Progenitor cell of endocrine pancreas (in vitro differentiated cells): ENCODE measurements around the gene LIMD2. TPM values are rescaled to one million over a fixed set of nuclear protein-coding genes. Genes with fewer than 3 reads are reported as not detected.

ENCODE experiments used
- DNase-seq: peaks from one replicate; pipeline ENCODE4 v3.0.0; 2021; ENCODE audit warnings: low spot score; ENCODE audit not compliant: unreplicated experiment
- H3K27ac Mint-ChIP-seq: 2 replicates; pipeline ENCODE4 v1.8.0; 2021; ENCODE audit warnings: mild to moderate bottlenecking, moderate library complexity, mixed read lengths
- H3K27me3 Mint-ChIP-seq: 2 replicates; pipeline ENCODE4 v1.8.0; 2021; ENCODE audit warnings: mixed read lengths
- H3K36me3 Mint-ChIP-seq: 2 replicates; pipeline ENCODE4 v1.8.0; 2022; ENCODE audit warnings: mixed read lengths; ENCODE audit not compliant: insufficient read depth
- H3K4me1 Mint-ChIP-seq: 2 replicates; pipeline ENCODE4 v1.8.0; 2021; ENCODE audit warnings: low read depth, mixed read lengths
- H3K4me3 Mint-ChIP-seq: 2 replicates; pipeline ENCODE4 v1.8.0; 2021; ENCODE audit warnings: low read depth, mild to moderate bottlenecking, moderate library complexity, mixed read lengths
- H3K9me3 Mint-ChIP-seq: 2 replicates; pipeline ENCODE4 v1.8.0; 2021; ENCODE audit warnings: low read depth, mixed read lengths
- CTCF ChIP-seq: fragments of 200-600 bp; sonication (generic); IDR thresholded peaks from one replicate; pipeline ENCODE4 v1.5.0; 2021; ENCODE audit warnings: antibody characterized with exemption, mild to moderate bottlenecking; ENCODE audit not compliant: unreplicated experiment
- total RNA-seq: library from RNA; stranded (reverse); gene quantifications from 2 replicates; pipeline ENCODE4 v1.2.1, GENCODE V29; 2021

Gene LIMD2
- total RNA-seq, 1 donor from 2014 or later, result 113 TPM

- H3K9me3 Mint-ChIP-seq, result no peaks in the 10 kb centered on the region
- H3K4me3 Mint-ChIP-seq, result no peak overlapping the region
- DNase-seq, result no peak
- peaks cover 14% of the 10 kb centered on the region for H3K36me3 Mint-ChIP-seq
- peaks cover 6% of the 10 kb centered on the region for H3K4me1 Mint-ChIP-seq
- no peaks in the 10 kb centered on the region for H3K27me3 Mint-ChIP-seq
- no peak overlapping the region for H3K27ac Mint-ChIP-seq
- TF ChIP-seq CTCF, result no peak
These were observed 7.2 kb upstream of the LIMD2 start for GRCh38 chr17:63707151-63707550.

DNA sequence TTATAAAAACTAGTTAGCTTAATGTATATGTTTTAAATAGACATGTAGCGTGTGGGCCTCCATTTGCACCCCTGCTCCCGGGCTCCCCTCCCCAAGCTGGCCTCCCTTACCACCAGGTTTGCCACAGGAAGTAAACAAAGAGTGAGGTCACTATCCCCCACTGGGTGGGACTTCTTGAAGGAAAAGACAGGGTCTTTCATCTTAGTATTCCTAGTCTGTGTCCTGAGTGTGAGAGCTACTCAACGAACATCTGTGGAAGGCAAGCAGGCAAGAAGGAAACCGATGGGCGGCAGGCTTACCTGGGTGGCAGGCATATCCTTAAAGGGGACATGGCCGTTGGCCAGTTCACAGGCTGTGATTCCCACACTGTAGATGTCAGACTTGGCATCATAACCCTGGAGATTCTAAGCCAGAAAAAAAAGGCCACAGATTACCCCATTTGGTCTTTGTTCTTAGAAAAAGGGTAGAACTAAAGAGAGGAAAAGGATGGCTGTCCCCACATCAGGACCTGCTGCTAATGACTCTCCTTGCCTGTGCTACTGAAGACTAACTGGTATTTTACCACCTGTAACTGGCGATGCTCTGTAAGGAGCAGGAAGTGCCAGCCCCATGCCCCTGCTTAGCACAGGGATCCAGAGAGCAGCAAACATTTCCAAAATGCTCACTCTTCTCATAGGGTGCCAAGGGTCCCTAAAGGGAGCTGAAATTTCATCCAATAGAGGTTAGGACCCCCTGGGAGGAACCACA, 6.6 kb upstream of the LIMD2 start:
- Mint-ChIP-seq H3K4me1 (peaks cover 6% of the 10 kb centered on the region), H3K36me3 (peaks cover 14% of the 10 kb centered on the region), H3K27ac (no peak overlapping the region), H3K9me3 (no peaks in the 10 kb centered on the region), H3K27me3 (no peaks in the 10 kb centered on the region), H3K4me3 (no peak overlapping the region)
- no peak for TF ChIP-seq CTCF
- no peak for DNase-seq

DNA sequence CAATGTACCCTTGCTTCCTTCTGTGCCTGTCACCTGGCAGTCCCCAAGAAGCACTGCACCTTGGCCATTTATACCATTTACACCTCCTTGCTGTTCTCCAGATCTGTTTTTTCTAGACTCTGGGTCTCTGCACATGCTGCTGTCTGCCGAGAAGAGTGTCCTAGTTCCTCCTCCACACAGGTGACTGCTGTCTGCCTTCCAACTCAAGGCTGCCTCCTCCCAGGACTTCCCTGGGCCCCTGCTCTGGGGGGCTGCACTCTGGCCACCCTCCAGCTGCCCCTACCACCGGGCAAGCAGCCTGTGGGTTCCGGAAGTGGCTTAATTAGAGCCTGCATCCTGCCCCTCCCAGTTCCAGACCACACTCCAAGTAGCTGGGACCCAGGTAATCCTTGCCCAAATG, 5.7 kb upstream of the LIMD2 start:
- TF ChIP-seq CTCF, result no peak
- H3K27ac Mint-ChIP-seq, result peak overlapping the region; percentile 47

GRCh38 chr17:63704836-63705235, 4.9 kb upstream of the LIMD2 start:
- no peaks in the 10 kb centered on the region for H3K27me3 Mint-ChIP-seq
- H3K9me3 Mint-ChIP-seq, result no peaks in the 10 kb centered on the region
- peaks cover 12% of the 10 kb centered on the region for H3K36me3 Mint-ChIP-seq
- peaks cover 11% of the 10 kb centered on the region for H3K4me1 Mint-ChIP-seq
- no peak for TF ChIP-seq CTCF
- no peak overlapping the region for H3K4me3 Mint-ChIP-seq
- no peak for DNase-seq
- no peak overlapping the region for H3K27ac Mint-ChIP-seq

More for the DNA sequence above, 5.7 kb upstream of the LIMD2 start:
- Mint-ChIP-seq H3K4me3 (no peak overlapping the region), H3K27me3 (no peaks in the 10 kb centered on the region), H3K9me3 (no peaks in the 10 kb centered on the region), H3K36me3 (peaks cover 14% of the 10 kb centered on the region), H3K4me1 (peaks cover 11% of the 10 kb centered on the region)
- no peak for DNase-seq

GRCh38 chr17:63704259-63704576, 4.3 kb upstream of the LIMD2 start:
- Mint-ChIP-seq H3K36me3 (peaks cover 9% of the 10 kb centered on the region), H3K27me3 (no peaks in the 10 kb centered on the region), H3K9me3 (no peaks in the 10 kb centered on the region), H3K4me3 (no peak overlapping the region), H3K4me1 (peaks cover 11% of the 10 kb centered on the region), H3K27ac (no peak overlapping the region)
- TF ChIP-seq CTCF, result no peak
- DNase-seq, result no peak
